ENCODE results near the gene COL4A6. TPM values are rescaled to one million over a fixed set of nuclear protein-coding genes. Genes with fewer than 3 reads are reported as not detected.
A peak's percentile ranks its signal among the peaks of the same experiment; 100 is the strongest.

Gene COL4A6
- total and polyA plus RNA-seq, 9 donors = 3.3 to 32.1 (median 11.7) TPM

GRCh38 chrX:108216405-108216804 is 221.8 kb downstream of the COL4A6 start:
- Histone ChIP-seq H3K9me3 (no peaks in the 10 kb centered on the region), H3K36me3 (no peaks in the 10 kb centered on the region), H3K4me1 (ENCODE audit: insufficient read depth) (peaks cover 4% of the 10 kb centered on the region), H3K27ac (peak overlapping the region in 1 of 2 donors; percentile 54), H3K27me3 (no peaks in the 10 kb centered on the region), H3K4me3 (no peak overlapping the region)
- TF ChIP-seq POLR2A (IDR thresholded peaks at IDR 0.05) (no peak), CTCF (IDR thresholded peaks at IDR 0.05) (no peak), EP300 (IDR thresholded peaks at IDR 0.05) (no peak)
- WGBS, 3 donors = 60 to 73% (median 63%) methylated on average over 1 of the region's 1 CpG
- DNase-seq = no peak
- intact Hi-C loops (cut with DNase I) = no loop called here

GRCh38 chrX:108211301-108211700 is 226.9 kb downstream of the COL4A6 start:
- H3K27ac ChIP-seq = no peak overlapping the region
- WGBS, 3 donors = 68 to 79% (median 79%) methylated on average over 1 of the region's 1 CpG

GRCh38 chrX:108209006-108209554 is 229.1 kb downstream of the COL4A6 start:
- Histone ChIP-seq H3K27me3 (no peaks in the 10 kb centered on the region), H3K4me3 (no peak overlapping the region), H3K27ac (no peak overlapping the region), H3K4me1 (ENCODE audit: insufficient read depth) (no peaks in the 10 kb centered on the region), H3K9me3 (no peaks in the 10 kb centered on the region), H3K36me3 (no peaks in the 10 kb centered on the region)
- WGBS, 3 donors = 40 to 49% (median 45%) methylated on average over 3 of the region's 3 CpGs
- intact Hi-C loops (cut with DNase I) = no loop called here
- TF ChIP-seq CTCF (IDR thresholded peaks at IDR 0.05) = no peak
- TF ChIP-seq POLR2A (IDR thresholded peaks at IDR 0.05) = no peak
- no peak for TF ChIP-seq EP300 (IDR thresholded peaks at IDR 0.05)
- no peak for DNase-seq

More at GRCh38 chrX:108211301-108211700, 226.9 kb downstream of the COL4A6 start:
- Histone ChIP-seq H3K9me3 (no peaks in the 10 kb centered on the region), H3K4me3 (no peak overlapping the region), H3K36me3 (no peaks in the 10 kb centered on the region), H3K27me3 (no peaks in the 10 kb centered on the region), H3K4me1 (ENCODE audit: insufficient read depth) (no peaks in the 10 kb centered on the region)
- no peak for DNase-seq
- intact Hi-C loops (cut with DNase I) = no loop called here
- TF ChIP-seq CTCF (IDR thresholded peaks at IDR 0.05) (no peak), POLR2A (IDR thresholded peaks at IDR 0.05) (no peak), EP300 (IDR thresholded peaks at IDR 0.05) (no peak)

GRCh38 chrX:108203540-108203939 is 234.7 kb downstream of the COL4A6 start:
- TF ChIP-seq POLR2A (IDR thresholded peaks at IDR 0.05) (no peak), EP300 (IDR thresholded peaks at IDR 0.05) (no peak), CTCF (IDR thresholded peaks at IDR 0.05) (no peak)
- no peaks in the 10 kb centered on the region for H3K4me1 ChIP-seq (ENCODE audit: insufficient read depth)
- 65 to 72% (median 68%) methylated on average over 3 of the region's 3 CpGs for WGBS, 3 donors
- H3K27me3 ChIP-seq = no peaks in the 10 kb centered on the region
- H3K4me3 ChIP-seq = no peak overlapping the region
- no peaks in the 10 kb centered on the region for H3K36me3 ChIP-seq
- no peaks in the 10 kb centered on the region for H3K9me3 ChIP-seq
- H3K27ac ChIP-seq = no peak overlapping the region
- no peak for DNase-seq
- intact Hi-C loops (cut with DNase I) = no loop called here
